Measurements from ENCODE around the gene ZNF341.
"Not testable (repeated sequence)": the region's sequence is repeated elsewhere in the genome, so short reads cannot be mapped to it uniquely, and the experiment has no call there.

The ZNF341 gene

DNA sequence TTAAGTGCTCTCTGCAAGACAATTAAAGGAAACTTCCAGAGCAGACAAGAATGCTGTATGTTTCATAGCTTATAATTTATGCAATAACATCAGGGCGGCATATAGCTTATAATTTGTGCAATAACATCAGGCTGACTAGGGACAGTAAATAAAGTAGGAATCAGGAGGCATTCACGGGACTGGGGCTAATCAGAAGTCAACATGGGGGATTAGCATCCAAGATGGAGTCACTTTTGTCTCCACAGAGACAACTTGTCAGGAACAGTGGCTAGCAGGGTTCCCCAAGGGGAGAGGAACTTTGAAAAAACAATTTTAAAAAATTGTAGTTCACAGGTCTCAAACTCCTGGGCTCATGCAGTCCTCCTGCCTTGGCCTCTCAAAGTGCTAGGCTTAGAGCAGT, 3.3 kb upstream of the ZNF341 start:
- no peak for DNase-seq (ENCODE audit: low read depth in 1 of 2, low spot score in 1 of 2)

DNA sequence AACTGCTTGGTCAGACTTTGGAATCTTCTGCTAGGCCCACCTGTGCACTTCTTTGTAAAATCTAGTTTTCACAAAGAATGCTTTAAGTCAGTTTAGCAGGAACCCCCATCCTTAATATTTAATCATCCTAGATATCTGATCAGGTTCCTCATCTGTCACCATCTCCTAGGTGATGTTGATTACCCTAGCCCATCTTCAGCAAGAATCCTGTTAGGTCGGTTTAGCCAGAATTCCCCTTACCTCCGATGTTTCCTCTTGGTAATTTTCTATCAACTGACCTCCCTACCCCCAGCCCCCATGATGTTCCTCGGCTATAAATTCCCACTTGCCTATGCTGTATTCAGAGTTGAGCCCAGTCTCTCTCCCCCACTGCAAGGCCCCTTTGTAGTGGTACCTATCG, 2.7 kb upstream of the ZNF341 start:
- DNase-seq (ENCODE audit: low read depth in 1 of 2, low spot score in 1 of 2), result no peak

- DNase-seq (ENCODE audit: low read depth in 1 of 2, low spot score in 1 of 2), result peak in 1 of 2 donors; percentile 3
Measured at GRCh38 chr20:33730946-33731692, 677 bp upstream of the ZNF341 start.

DNA sequence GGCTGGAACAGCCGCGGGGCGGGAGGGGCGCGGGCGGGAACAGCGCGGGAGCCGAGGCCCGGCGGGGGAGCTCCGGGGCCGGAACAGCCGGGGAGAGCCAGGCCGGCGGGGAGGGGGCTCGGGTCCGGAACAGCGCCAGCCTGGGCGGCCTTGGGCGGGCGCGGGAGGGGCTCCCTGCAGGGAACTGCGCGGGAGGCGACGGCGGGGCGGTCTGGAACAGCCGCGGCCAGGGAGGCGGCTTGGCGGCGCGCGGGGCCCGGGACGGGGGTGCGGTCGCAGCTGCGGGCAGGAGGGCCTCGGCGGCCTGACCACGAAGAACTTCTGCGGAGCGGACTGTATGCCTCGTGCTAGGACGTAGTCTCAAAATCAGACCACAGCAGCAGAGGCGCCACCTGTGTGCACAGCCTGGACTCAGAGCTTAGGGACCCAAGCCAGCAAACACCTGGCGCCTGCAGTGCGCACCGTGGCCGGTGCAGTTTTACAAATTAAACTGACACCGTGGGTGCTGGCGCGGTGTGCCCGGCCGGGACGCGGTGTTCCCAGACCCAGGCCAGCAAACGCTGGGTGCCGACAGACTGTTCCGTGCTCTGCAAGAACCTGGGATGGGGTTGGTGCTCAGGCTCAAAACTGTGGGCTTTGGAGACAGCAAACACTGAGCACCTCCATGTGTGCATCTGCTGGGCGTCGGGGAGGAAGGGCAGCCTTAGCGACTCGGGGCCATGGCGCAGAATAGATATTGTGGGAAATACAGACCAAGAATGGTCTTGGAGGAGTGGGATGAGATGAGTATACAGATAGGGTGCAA, 572 bp downstream of the ZNF341 start:
- DNase-seq (ENCODE audit: low read depth in 1 of 2, low spot score in 1 of 2), result peak; percentile 66 to 76

GRCh38 chr20:33733654-33734576, 2.1 kb downstream of the ZNF341 start:
- DNase-seq (ENCODE audit: low read depth in 1 of 2, low spot score in 1 of 2), result no peak

DNA sequence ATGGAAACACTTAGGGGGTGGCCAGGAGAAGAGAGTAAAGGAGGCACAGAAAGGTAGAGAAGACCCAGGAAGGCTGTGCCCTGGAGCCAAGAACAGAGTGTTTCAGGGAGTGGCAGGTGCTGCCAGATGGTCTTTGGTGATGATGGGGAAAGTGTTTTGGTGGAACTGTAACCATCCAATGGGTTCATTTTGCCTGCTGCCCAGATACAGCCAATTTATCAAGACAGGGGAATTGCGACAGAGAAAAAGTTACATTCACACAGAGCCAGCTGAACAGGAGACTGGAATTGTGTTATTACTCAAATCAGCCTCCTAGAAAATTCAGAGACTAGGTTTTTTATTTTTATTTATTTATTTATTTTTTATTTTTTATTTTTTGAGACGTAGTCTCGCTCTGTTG, 5.2 kb downstream of the ZNF341 start:
- no peak for DNase-seq (ENCODE audit: low read depth in 1 of 2, low spot score in 1 of 2)

GRCh38 chr20:33739493-33739892, 7.7 kb downstream of the ZNF341 start:
- no peak for DNase-seq (ENCODE audit: low read depth in 1 of 2, low spot score in 1 of 2)

GRCh38 chr20:33740189-33740588, 8.4 kb downstream of the ZNF341 start:
- no peak for DNase-seq (ENCODE audit: low read depth in 1 of 2, low spot score in 1 of 2)

DNA sequence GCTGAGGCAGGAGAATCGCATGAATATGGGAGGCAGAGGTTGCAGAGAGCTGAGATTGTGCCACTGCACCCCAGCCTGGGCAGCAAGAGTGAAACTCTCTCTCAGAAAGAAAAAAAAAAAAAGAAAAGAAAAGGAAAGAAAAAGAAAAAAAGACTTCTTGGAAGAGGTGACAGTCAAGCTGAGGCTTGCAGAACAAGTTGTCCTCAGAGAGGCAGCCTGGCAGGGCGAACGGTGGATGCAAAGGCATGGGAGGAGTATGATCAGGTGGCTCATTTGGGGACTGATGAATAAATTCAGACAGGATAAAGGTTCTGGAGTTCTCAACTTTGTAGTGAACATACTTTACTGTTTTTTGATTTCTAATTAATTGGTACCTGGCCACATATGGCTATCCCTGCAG, 12.4 kb downstream of the ZNF341 start:
- no peak for DNase-seq (ENCODE audit: low read depth in 1 of 2, low spot score in 1 of 2)

DNA sequence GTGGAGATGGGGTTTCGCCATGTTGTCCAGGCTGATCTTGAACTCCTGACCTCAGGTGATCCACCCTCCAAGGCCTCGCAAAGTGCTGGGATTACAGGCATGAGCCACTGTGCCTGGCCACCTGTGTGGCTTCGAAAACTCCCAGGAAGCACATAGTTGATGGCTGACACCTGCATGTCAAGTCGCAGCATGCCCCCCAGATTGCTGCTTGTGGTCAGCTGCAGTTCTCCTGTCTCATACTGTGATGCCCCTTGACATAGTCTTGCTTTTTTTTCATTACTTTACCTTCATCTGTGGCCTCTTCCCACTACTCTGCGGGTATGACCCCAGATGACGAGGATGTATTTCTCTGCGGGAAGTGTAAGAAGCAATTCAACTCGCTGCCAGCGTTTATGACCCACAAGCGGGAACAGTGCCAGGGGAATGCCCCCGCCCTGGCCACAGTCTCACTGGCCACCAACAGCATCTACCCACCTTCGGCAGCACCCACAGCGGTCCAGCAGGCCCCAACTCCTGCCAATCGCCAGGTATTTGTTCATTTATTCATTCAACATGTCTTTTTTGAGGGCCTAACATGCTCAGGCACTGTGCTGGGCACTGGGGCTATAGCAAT, 13.1 kb downstream of the ZNF341 start:
- no peak for DNase-seq (ENCODE audit: low read depth in 1 of 2, low spot score in 1 of 2)

- DNase-seq (ENCODE audit: low read depth in 1 of 2, low spot score in 1 of 2), result no peak
Measured at GRCh38 chr20:33746325-33746998, 14.7 kb downstream of the ZNF341 start.

- no peak for DNase-seq (ENCODE audit: low read depth in 1 of 2, low spot score in 1 of 2)
Measured at GRCh38 chr20:33751775-33752174, 20.0 kb downstream of the ZNF341 start.

DNA sequence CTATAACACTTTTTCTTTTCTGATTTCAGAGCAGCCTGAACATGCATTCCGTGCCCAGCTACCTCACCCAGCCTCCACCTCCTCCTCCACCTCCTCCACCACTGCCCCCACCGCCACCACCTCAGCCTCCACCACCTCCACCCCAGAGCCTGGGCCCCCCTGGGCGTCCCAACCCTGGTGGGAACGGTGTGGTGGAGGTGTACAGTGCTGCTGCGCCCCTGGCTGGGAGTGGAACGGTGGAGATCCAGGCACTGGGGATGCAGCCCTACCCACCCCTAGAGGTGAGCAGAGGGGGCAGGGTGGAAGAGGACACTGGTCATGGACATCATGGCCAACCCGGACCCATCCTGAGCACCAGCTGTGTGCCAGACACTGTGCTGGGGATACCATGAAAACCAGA, 21.3 kb downstream of the ZNF341 start:
- no peak for DNase-seq (ENCODE audit: low read depth in 1 of 2, low spot score in 1 of 2)

- no peak for DNase-seq (ENCODE audit: low read depth in 1 of 2, low spot score in 1 of 2)
Measured at GRCh38 chr20:33753763-33754162, 22.0 kb downstream of the ZNF341 start.

DNA sequence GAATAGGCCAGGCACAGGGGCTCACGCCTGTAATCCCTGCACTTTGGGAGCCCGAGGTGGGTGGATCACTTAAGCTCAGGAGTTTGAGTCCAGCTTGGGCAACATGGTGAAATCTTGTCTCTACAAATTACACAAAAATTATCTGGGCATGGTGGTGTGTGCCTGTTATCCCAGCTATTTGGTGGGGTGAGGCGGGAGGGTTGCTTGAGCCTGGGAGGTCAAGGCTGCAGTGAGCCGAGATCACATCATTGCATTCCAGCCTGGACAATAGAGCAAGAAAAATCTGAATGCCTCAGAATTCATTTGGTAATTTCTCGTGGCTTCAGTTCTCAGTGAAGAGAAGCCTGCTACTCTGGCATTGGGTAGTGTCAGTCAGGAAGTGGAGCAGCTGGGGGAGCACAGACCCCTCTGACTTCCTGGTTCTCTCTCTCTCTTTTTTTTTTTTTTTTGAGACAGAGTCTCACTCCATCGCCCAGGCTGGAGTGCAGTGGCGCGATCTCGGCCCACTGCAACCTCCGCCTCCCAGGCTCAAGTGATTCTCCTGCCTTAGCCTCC, 24.2 kb downstream of the ZNF341 start:
- not testable (repeated sequence) for DNase-seq (ENCODE audit: low read depth in 1 of 2, low spot score in 1 of 2)

DNA sequence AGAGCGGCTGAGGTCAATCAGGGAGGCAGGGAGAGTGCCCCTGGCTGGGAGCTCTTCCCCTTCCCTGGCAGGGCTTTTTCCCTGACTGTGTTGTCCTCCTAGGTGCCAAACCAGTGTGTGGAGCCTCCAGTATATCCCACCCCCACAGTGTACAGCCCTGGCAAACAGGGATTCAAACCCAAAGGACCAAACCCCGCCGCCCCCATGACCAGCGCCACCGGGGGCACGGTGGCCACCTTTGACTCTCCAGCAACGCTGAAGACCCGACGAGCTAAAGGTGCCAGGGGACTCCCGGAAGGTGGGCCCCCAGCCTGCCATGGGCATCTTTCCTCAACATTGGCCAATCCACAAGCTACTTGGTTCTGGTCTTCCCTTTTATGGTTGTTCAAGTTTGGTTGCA, 25.2 kb downstream of the ZNF341 start:
- no peak for DNase-seq (ENCODE audit: low read depth in 1 of 2, low spot score in 1 of 2)

GRCh38 chr20:33757458-33757857, 25.7 kb downstream of the ZNF341 start:
- no peak for DNase-seq (ENCODE audit: low read depth in 1 of 2, low spot score in 1 of 2)

GRCh38 chr20:33761698-33762250, 30.0 kb downstream of the ZNF341 start:
- no peak for DNase-seq (ENCODE audit: low read depth in 1 of 2, low spot score in 1 of 2)

DNA sequence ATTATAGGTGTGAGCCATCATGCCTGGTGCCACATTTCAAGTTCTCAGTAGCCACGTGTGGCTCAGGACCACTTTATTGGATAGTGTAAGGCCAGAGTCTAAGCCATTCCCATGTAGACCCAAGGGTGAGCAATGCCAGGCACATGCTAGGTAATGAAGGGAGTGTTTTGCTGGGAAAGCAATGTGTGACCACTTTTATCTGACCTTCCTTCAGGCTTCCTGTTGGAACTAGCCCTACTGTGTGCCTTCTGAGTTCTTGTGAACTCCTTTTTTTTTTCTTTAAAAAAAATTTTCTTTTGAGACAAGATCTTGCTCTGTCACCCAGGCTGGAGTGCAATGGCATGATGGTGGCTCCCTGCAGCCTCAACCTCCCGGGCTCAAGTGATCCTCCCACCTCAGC, 33.3 kb downstream of the ZNF341 start:
- DNase-seq (ENCODE audit: low read depth in 1 of 2, low spot score in 1 of 2), result no peak

- no peak for DNase-seq (ENCODE audit: low read depth in 1 of 2, low spot score in 1 of 2)
Measured at GRCh38 chr20:33765592-33765991, 33.8 kb downstream of the ZNF341 start.
